T-cell (primary cell): Measurements from ENCODE around the gene AFMID. TPM values are rescaled to one million over a fixed set of nuclear protein-coding genes. Genes with fewer than 3 reads are reported as not detected.
A peak's percentile ranks its signal among the peaks of the same experiment; 100 is the strongest.

Source experiments
- ATAC-seq, 4 experiments: fragments of 200-7000 bp in 3 of 4; fragments of 150-1000 bp in 1 of 4; cut with Tn5 transposase; replicated peaks in 1 of 4; 1 replicate in 3 of 4; 2 replicates in 1 of 4; pipeline ENCODE4 v1.10.0; 2021; ENCODE audit warnings: moderate library complexity in 3 of 4, mild to moderate bottlenecking in 2 of 4, moderate number of reproducible peaks in 1 of 4
- CTCF ChIA-PET, 2 donors: fragments of 300-600 bp; sonication (Branson Sonifier 250); formaldehyde crosslinking; loops; one replicate each; lab custom pipeline; 2022; ENCODE audit warnings: antibody characterized with exemption in 2 of 2; lab: Charles Lee
- POLR2A ChIA-PET, 2 donors: fragments of 300-600 bp; sonication (Branson Sonifier 250); formaldehyde crosslinking; loops; one replicate each; lab custom pipeline; 2022; ENCODE audit warnings: antibody characterized with exemption in 2 of 2; lab: Charles Lee
- DNase-seq, 35 experiments: peaks; one replicate each; pipeline versions ENCODE4 v3.0.0 to v3.0.0-alpha.2; 2013 to 2023
- H3K27ac ChIP-seq: one replicate; pipeline ENCODE4 v1.5.1; 2013; ENCODE audit warnings: low read length
- H3K27me3 ChIP-seq, 2 experiments: replicated peaks in 1 of 2; 1 replicate in 1 of 2; 2 replicates in 1 of 2; pipeline versions ENCODE4 v1.6.1 to v1.7.0; 2013; ENCODE audit warnings: low read length in 1 of 2, mixed read lengths in 1 of 2; ENCODE audit not compliant: control insufficient read depth in 2 of 2, insufficient read depth in 2 of 2; ENCODE audit errors: extremely low read depth in 1 of 2
- H3K36me3 ChIP-seq, 2 donors: 1 replicate in 1 of 2; 2 replicates in 1 of 2; pipeline versions ENCODE4 v1.6.1 to v1.7.0; 2013; ENCODE audit warnings: low read length in 1 of 2; ENCODE audit not compliant: control insufficient read depth in 2 of 2, insufficient read depth in 1 of 2; ENCODE audit errors: extremely low read depth in 1 of 2
- H3K4me1 ChIP-seq, 2 experiments: 1 replicate in 1 of 2; 2 replicates in 1 of 2; pipeline versions ENCODE4 v1.6.1 to v1.7.0; 2013; ENCODE audit warnings: low read length in 2 of 2, mixed read lengths in 1 of 2; ENCODE audit not compliant: insufficient read depth in 2 of 2, control insufficient read depth in 1 of 2; ENCODE audit errors: extremely low read depth in 1 of 2
- H3K4me3 ChIP-seq, 2 donors: 1 replicate in 1 of 2; 2 replicates in 1 of 2; pipeline versions ENCODE4 v1.5.1 to v1.7.0; 2013; ENCODE audit warnings: mild to moderate bottlenecking in 2 of 2, low read length in 1 of 2, moderate library complexity in 1 of 2; ENCODE audit not compliant: control insufficient read depth in 1 of 2; ENCODE audit errors: extremely low read depth in 1 of 2
- H3K9me3 ChIP-seq: 2 replicates; pipeline ENCODE4 v1.7.0; 2013
- H3K27ac Mint-ChIP-seq, 2 donors: one replicate each; pipeline ENCODE4 v1.8.0; 2020 to 2021; ENCODE audit warnings: mild to moderate bottlenecking in 2 of 2, mixed read lengths in 2 of 2
- H3K27me3 Mint-ChIP-seq, 2 donors: one replicate each; pipeline ENCODE4 v1.8.0; 2021 to 2022; ENCODE audit warnings: mixed read lengths in 2 of 2
- H3K36me3 Mint-ChIP-seq: one replicate; pipeline ENCODE4 v1.8.0; 2021; ENCODE audit warnings: mixed read lengths
- H3K4me1 Mint-ChIP-seq, 3 donors: one replicate each; pipeline ENCODE4 v1.8.0; 2020 to 2022; ENCODE audit warnings: mixed read lengths in 3 of 3, mild to moderate bottlenecking in 1 of 3
- H3K4me3 Mint-ChIP-seq, 3 donors: one replicate each; pipeline ENCODE4 v1.8.0; 2020 to 2022; ENCODE audit warnings: mild to moderate bottlenecking in 3 of 3, mixed read lengths in 3 of 3, moderate library complexity in 3 of 3
- H3K9me3 Mint-ChIP-seq, 3 donors: one replicate each; pipeline ENCODE4 v1.8.0; 2020 to 2022; ENCODE audit warnings: mixed read lengths in 3 of 3
- WGBS: methylation state at CpG from one replicate; pipeline ENCODE4 v1.1.5; 2013; ENCODE audit warnings: missing lambda C conversion rate; ENCODE audit not compliant: insufficient coverage; 5-methylcytosine and 5-hydroxymethylcytosine counted together
- total RNA-seq, 35 experiments: library from RNA in 6 of 35; stranded (reverse) in 6 of 35; fragments of 120-200 nt in 1 of 35; gene quantifications; one replicate each; pipeline versions ENCODE4 v1.2.1 to v1.2.4 and lab custom pipeline; 2013 to 2026

The AFMID gene
- total RNA-seq, 5 donors from 2014 or later (not counting 1 experiment from before 2014, with no cell fraction given), result 2.3 to 5.9 (median 3.4) TPM

DNA sequence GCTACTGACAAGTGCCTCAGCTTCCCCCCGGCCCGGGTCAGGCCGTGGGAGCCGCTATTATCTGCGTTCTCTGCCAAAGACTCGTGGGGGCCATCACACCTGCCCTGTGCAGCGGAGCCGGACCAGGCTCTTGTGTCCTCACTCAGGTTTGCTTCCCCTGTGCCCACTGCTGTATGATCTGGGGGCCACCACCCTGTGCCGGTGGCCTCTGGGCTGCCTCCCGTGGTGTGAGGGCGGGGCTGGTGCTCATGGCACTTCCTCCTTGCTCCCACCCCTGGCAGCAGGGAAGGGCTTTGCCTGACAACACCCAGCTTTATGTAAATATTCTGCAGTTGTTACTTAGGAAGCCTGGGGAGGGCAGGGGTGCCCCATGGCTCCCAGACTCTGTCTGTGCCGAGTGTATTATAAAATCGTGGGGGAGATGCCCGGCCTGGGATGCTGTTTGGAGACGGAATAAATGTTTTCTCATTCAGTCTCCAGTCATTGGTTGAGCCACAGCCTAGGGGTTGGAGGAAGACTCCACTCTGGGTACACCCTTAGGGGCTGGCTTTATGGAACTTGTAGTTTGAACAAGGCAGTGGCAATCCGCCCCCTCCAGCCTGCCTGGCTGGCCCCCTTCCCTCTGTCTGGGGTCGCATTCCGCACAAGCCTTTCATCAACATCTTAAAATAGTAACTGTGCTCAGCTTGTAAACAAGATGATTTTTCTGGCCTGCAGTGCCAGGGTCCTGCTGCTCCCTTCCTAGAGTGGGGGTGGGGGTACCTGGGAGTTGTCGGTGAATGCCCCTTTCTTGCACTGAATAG is 14.7 kb upstream of the AFMID start:
- no peaks in the 10 kb centered on the region for H3K9me3 ChIP-seq
- H3K36me3 Mint-ChIP-seq, result peaks cover 4% of the 10 kb centered on the region
- H3K27me3 ChIP-seq, result no peaks in the 10 kb centered on the region
- peak in 1 of 35 experiments; percentile 23 for DNase-seq
- H3K4me3 Mint-ChIP-seq, result peak overlapping the region in 1 of 3 donors; percentile 66
- POLR2A ChIA-PET, result no interaction called here
- CTCF ChIA-PET, result no interaction called here
- no peaks in the 10 kb centered on the region for H3K27me3 Mint-ChIP-seq
- peaks cover 8 to 14% of the 10 kb centered on the region in 2 donors for H3K36me3 ChIP-seq
- WGBS, result 83% methylated on average over 8 of the region's 19 CpGs
- H3K4me1 Mint-ChIP-seq, result peaks cover 50 to 68% (median 67%) of the 10 kb centered on the region in 3 donors
- ATAC-seq, result no peak
- H3K27ac Mint-ChIP-seq, result peak overlapping the region; percentile 90 to 91
- H3K9me3 Mint-ChIP-seq, result no peaks in the 10 kb centered on the region
- no peak overlapping the region for H3K4me3 ChIP-seq
- H3K27ac ChIP-seq, result peak overlapping the region; percentile 54
- H3K4me1 ChIP-seq, result peaks cover 17 to 77% of the 10 kb centered on the region in 2 experiments

DNA sequence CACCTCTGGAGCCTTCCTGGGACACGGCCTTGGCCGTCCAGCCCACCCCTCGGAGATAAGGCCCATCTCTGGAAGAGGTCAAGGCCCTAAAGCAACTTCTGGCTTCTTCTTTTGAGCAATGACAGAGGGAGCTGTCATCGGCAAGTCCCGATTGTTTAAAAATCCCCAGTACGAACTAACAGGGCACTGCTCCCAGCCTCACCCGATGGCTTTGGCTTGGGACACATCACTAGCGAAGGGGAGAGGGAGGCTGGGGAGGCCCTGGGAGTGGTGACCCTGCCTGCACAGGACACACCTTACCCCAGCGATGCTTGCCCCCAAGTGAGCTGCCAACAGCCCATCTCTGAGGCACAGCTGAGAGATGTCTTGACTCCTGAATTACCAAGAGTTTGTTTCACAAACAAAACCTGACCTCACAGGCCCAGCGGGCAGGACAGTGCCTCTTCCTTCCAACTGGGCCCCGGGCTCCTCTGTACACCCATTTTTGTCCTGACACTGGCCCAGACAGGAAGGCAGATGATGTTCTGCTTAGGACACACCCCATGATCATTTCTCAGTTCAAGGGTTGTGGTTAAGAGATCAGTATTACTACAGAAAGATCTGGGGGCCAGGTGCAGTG is 14.0 kb upstream of the AFMID start:
- no peaks in the 10 kb centered on the region for H3K27me3 Mint-ChIP-seq
- H3K36me3 Mint-ChIP-seq, result peaks cover 4% of the 10 kb centered on the region
- ChIA-PET CTCF (no interaction called here), POLR2A (no interaction called here)
- H3K9me3 Mint-ChIP-seq, result no peaks in the 10 kb centered on the region
- Histone ChIP-seq H3K4me1 (peaks cover 17 to 72% of the 10 kb centered on the region in 2 experiments), H3K36me3 (peaks cover 8 to 14% of the 10 kb centered on the region in 2 donors), H3K27me3 (no peaks in the 10 kb centered on the region), H3K9me3 (no peaks in the 10 kb centered on the region), H3K27ac (peak overlapping the region; percentile 54), H3K4me3 (no peak overlapping the region)
- peaks cover 50 to 68% (median 67%) of the 10 kb centered on the region in 3 donors for H3K4me1 Mint-ChIP-seq
- peak overlapping the region in 2 of 3 donors; percentile 0 to 66 for H3K4me3 Mint-ChIP-seq
- ATAC-seq, result peak; percentile 33 to 48 (median 40)
- DNase-seq, result peak in 4 of 35 experiments; percentile 14 to 47 (median 21)
- peak overlapping the region; percentile 90 to 91 for H3K27ac Mint-ChIP-seq
- 90% methylated on average over 6 of the region's 11 CpGs for WGBS

DNA sequence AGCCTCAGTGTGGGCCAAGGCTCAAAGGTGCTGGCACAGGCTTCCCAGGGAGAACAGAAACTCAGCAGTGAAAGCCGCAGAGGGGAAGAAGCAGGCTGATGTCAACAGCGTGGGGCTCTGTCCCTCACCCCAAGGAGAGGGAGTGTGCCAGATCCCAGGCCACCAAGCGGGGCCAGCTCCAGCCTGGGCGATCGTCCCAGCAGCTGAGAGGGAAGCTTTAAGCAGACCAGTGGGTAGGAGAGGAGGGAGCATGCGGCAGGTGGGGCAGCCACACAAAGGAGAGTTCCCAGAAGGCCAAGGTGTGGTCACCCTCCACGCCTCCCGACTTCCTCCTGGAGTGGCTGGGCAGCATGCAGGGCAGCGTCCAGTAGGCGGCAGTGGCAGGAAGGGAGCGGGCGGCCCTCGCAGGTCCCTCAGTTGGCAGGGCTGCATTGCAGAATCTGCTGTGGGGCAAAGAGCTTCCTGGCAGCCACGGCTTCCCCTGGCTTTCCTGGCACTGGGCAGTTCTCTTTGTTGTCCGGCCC is 12.8 kb upstream of the AFMID start:
- Mint-ChIP-seq H3K27me3 (no peaks in the 10 kb centered on the region), H3K27ac (peak overlapping the region in 1 of 2 donors; percentile 91), H3K36me3 (peaks cover 4% of the 10 kb centered on the region), H3K9me3 (no peaks in the 10 kb centered on the region), H3K4me3 (peak overlapping the region in 1 of 3 donors; percentile 66), H3K4me1 (peaks cover 50 to 70% (median 66%) of the 10 kb centered on the region in 3 donors)
- no peaks in the 10 kb centered on the region for H3K9me3 ChIP-seq
- peaks cover 14 to 66% of the 10 kb centered on the region in 2 experiments for H3K4me1 ChIP-seq
- DNase-seq (no peak), ATAC-seq (no peak)
- CTCF ChIA-PET, result no interaction called here
- POLR2A ChIA-PET, result interaction anchor here in 1 of 2 donors (0.5 kb wide), 1 partner anchor 83 kb away, joined by 3 read pairs; no protein-coding TSS in a partner anchor
- 88% methylated on average over 10 of the region's 15 CpGs for WGBS
- no peak overlapping the region for H3K4me3 ChIP-seq
- no peaks in the 10 kb centered on the region for H3K27me3 ChIP-seq
- H3K27ac ChIP-seq, result no peak overlapping the region
- peaks cover 8 to 14% of the 10 kb centered on the region in 2 donors for H3K36me3 ChIP-seq

DNA sequence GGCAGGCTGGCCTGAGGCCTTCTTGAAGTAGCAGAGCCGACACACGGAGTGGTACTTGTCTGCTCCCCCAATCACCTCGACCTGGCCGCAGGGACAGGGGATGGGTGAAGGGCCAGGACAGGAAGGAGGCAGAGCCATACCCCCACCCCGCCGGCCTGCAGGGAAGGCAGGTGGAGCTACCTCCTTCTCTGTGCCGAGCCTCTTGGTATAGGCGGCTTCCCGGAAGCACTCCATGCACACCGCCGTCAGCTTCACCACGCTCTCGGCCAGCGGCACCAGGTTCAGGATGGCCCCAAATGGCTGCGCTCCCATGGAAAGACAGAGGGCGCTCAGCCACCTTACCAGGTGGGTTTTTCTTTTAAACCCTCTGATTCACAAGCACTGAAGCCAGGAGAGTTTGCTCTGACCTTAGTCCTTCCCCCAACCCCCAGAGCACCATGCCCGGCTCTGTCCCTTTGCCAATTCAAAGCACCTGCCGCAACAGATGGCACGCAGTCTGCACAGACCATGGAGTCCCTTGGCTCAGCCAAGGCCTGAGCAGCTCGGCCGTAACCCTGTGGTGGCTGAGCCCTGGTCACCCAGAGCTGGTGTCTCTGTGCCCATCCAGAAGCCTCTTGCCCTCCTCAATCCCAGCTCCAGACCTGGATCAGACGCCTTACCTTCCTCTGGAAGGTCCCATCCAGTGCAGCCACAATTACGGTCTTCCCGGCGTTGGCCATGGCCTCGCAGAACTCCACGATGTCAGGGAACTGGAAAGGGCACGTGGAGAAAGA is 12.1 kb upstream of the AFMID start:
- peaks cover 10 to 66% of the 10 kb centered on the region in 2 experiments for H3K4me1 ChIP-seq
- no peak for ATAC-seq
- Mint-ChIP-seq H3K4me3 (no peak overlapping the region), H3K27ac (no peak overlapping the region), H3K36me3 (peaks cover 4% of the 10 kb centered on the region), H3K9me3 (no peaks in the 10 kb centered on the region), H3K4me1 (peaks cover 50 to 66% (median 60%) of the 10 kb centered on the region in 3 donors), H3K27me3 (no peaks in the 10 kb centered on the region)
- peaks cover 8 to 14% of the 10 kb centered on the region in 2 donors for H3K36me3 ChIP-seq
- no peaks in the 10 kb centered on the region for H3K9me3 ChIP-seq
- no peak overlapping the region for H3K4me3 ChIP-seq
- POLR2A ChIA-PET, result interaction anchor here in 1 of 2 donors (0.5 kb wide), 1 partner anchor 84 kb away, joined by 3 read pairs; no protein-coding TSS in a partner anchor
- WGBS, result 95% methylated on average over 25 of the region's 28 CpGs
- H3K27me3 ChIP-seq, result no peaks in the 10 kb centered on the region
- no peak for DNase-seq
- H3K27ac ChIP-seq, result no peak overlapping the region
- CTCF ChIA-PET, result no interaction called here

DNA sequence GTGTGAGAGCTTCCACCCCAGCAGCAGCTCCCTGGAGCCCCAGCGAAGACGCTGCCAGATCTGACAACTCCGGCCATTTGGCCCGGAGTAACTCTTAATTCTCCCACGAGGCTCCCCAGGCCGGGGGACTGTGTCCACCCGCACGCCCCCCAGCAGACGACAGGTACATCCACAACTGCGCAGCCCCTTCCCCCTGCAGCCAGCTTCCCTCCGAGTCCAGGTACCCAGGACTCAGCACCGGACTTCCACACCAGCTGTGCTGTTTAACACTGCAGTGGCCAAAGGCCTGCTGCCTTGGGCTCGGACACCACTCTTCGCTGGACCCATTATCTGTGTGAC is 11.6 kb upstream of the AFMID start:
- Histone ChIP-seq H3K27me3 (no peaks in the 10 kb centered on the region), H3K27ac (no peak overlapping the region), H3K36me3 (peaks cover 8 to 14% of the 10 kb centered on the region in 2 donors), H3K4me1 (peaks cover 10 to 61% of the 10 kb centered on the region in 2 experiments), H3K9me3 (no peaks in the 10 kb centered on the region), H3K4me3 (no peak overlapping the region)
- Mint-ChIP-seq H3K27me3 (no peaks in the 10 kb centered on the region), H3K4me1 (peaks cover 50 to 66% (median 58%) of the 10 kb centered on the region in 3 donors), H3K9me3 (no peaks in the 10 kb centered on the region), H3K4me3 (no peak overlapping the region), H3K27ac (no peak overlapping the region), H3K36me3 (peaks cover 4% of the 10 kb centered on the region)
- CTCF ChIA-PET, result interaction anchor here in 1 of 2 donors (0.5 to 0.9 kb wide), 2 partner anchors 63 to 465 kb away, joined by 3 to 4 read pairs; no protein-coding TSS in a partner anchor
- ATAC-seq (no peak), DNase-seq (no peak)
- POLR2A ChIA-PET, result no interaction called here
- 97% methylated on average over 10 of the region's 14 CpGs for WGBS
